Stimulated activated CD4-positive, alpha-beta T cell treated with anti-CD3 and anti-CD28 coated beads, Interleukin-4, amount 100 ng/mL, for 48 hours (primary cell): ENCODE data around the gene AKNA.

ENCODE experiments used
- DNase-seq, 2 donors: peaks; one replicate each; pipeline ENCODE4 v3.0.0-alpha.2; 2020; ENCODE audit warnings: low read depth in 2 of 2

Gene AKNA

GRCh38 chr9:114376586-114377445, 11.0 kb downstream of the AKNA start:
- no peak for DNase-seq

GRCh38 chr9:114375386-114376175, 12.2 kb downstream of the AKNA start:
- no peak for DNase-seq

- DNase-seq = no peak
These were observed 12.8 kb downstream of the AKNA start for GRCh38 chr9:114374936-114375335.

GRCh38 chr9:114373960-114374730, 13.6 kb downstream of the AKNA start:
- no peak for DNase-seq

- peak; percentile 50 to 73 for DNase-seq
These were observed 14.8 kb downstream of the AKNA start for GRCh38 chr9:114372921-114373448.

- no peak for DNase-seq
These were observed 15.5 kb downstream of the AKNA start for GRCh38 chr9:114371973-114372917.

GRCh38 chr9:114371343-114371944, 16.3 kb downstream of the AKNA start:
- no peak for DNase-seq

GRCh38 chr9:114370968-114371320, 16.8 kb downstream of the AKNA start:
- DNase-seq = no peak

- no peak for DNase-seq
These were observed 17.4 kb downstream of the AKNA start for GRCh38 chr9:114370251-114370967.

- no peak for DNase-seq
These were observed 18.3 kb downstream of the AKNA start for GRCh38 chr9:114369216-114370130.

- no peak for DNase-seq
These were observed 19.8 kb downstream of the AKNA start for GRCh38 chr9:114367772-114368569.

GRCh38 chr9:114367366-114367765, 20.4 kb downstream of the AKNA start:
- no peak for DNase-seq

- DNase-seq = no peak
These were observed 21.3 kb downstream of the AKNA start for GRCh38 chr9:114366334-114367128.

- no peak for DNase-seq
These were observed 22.6 kb downstream of the AKNA start for GRCh38 chr9:114365194-114365593.

- DNase-seq = no peak
These were observed 23.4 kb downstream of the AKNA start for GRCh38 chr9:114364134-114365041.

GRCh38 chr9:114363424-114363823, 24.4 kb downstream of the AKNA start:
- no peak for DNase-seq
